Astrocyte (in vitro differentiated cells and primary cell): ENCODE results near the gene NAV3. TPM values are rescaled to one million over a fixed set of nuclear protein-coding genes. Genes with fewer than 3 reads are reported as not detected.

Source experiments
- DNase-seq: peaks from one replicate; pipeline ENCODE4 v3.0.0-alpha.2; 2010; ENCODE audit warnings: low read depth
- FAIRE-seq: peaks from 2 replicates; lab custom pipeline; 2011; peaks lifted over from hg19 to GRCh38; lab: Jason Lieb, UNC
- H2AFZ ChIP-seq: 2 replicates; pipeline ENCODE4 v1.6.0; 2012; ENCODE audit warnings: low read depth, low read length, inconsistent platforms
- H3K27ac ChIP-seq: 2 replicates; pipeline ENCODE4 v1.5.1; 2011; ENCODE audit warnings: low read depth, low read length, inconsistent platforms
- H3K27me3 ChIP-seq: 2 replicates; pipeline ENCODE4 v1.6.0; 2011; ENCODE audit warnings: low read length, inconsistent platforms; ENCODE audit not compliant: insufficient read depth
- H3K36me3 ChIP-seq: 2 replicates; pipeline ENCODE4 v1.5.1; 2011; ENCODE audit warnings: low read length, inconsistent platforms; ENCODE audit not compliant: insufficient read depth
- H3K4me1 ChIP-seq: 2 replicates; pipeline ENCODE4 v1.5.1; 2011; ENCODE audit warnings: low read length, inconsistent platforms; ENCODE audit not compliant: insufficient read depth
- H3K4me2 ChIP-seq: 2 replicates; pipeline ENCODE4 v1.6.0; 2012; ENCODE audit warnings: low read length, inconsistent platforms
- H3K4me3 ChIP-seq: 2 replicates; pipeline ENCODE4 v1.5.1; 2011; ENCODE audit warnings: low read depth, mild to moderate bottlenecking, low read length, inconsistent platforms; ENCODE audit not compliant: insufficient read depth
- H3K79me2 ChIP-seq: 2 replicates; pipeline ENCODE4 v1.6.0; 2012; ENCODE audit warnings: mild to moderate bottlenecking, low read length, inconsistent platforms; ENCODE audit not compliant: insufficient read depth
- H3K9ac ChIP-seq: 2 replicates; pipeline ENCODE4 v1.6.0; 2012; ENCODE audit warnings: mild to moderate bottlenecking, low read length, inconsistent platforms
- H3K9me3 ChIP-seq: 2 replicates; pipeline ENCODE4 v1.5.1; 2012; ENCODE audit warnings: low read depth, mild to moderate bottlenecking, low read length, inconsistent platforms; ENCODE audit not compliant: insufficient read depth
- H4K20me1 ChIP-seq: 2 replicates; pipeline ENCODE4 v1.6.0; 2012; ENCODE audit warnings: low read length, inconsistent platforms; ENCODE audit not compliant: insufficient read depth
- H3K27ac Mint-ChIP-seq: one replicate; pipeline ENCODE4 v1.8.0; 2021; ENCODE audit warnings: mild to moderate bottlenecking, mixed read lengths; ENCODE audit not compliant: unreplicated experiment
- H3K27me3 Mint-ChIP-seq: one replicate; pipeline ENCODE4 v1.8.0; 2021; ENCODE audit warnings: low read depth, mixed read lengths; ENCODE audit not compliant: unreplicated experiment
- H3K36me3 Mint-ChIP-seq: one replicate; pipeline ENCODE4 v1.8.0; 2021; ENCODE audit warnings: low read depth, mixed read lengths; ENCODE audit not compliant: unreplicated experiment
- H3K4me1 Mint-ChIP-seq: one replicate; pipeline ENCODE4 v1.8.0; 2021; ENCODE audit warnings: low read depth, mixed read lengths; ENCODE audit not compliant: unreplicated experiment
- H3K4me3 Mint-ChIP-seq: one replicate; pipeline ENCODE4 v1.8.0; 2021; ENCODE audit warnings: mild to moderate bottlenecking, moderate library complexity, mixed read lengths; ENCODE audit not compliant: unreplicated experiment
- H3K9me3 Mint-ChIP-seq: one replicate; pipeline ENCODE4 v1.8.0; 2021; ENCODE audit warnings: mild to moderate bottlenecking, mixed read lengths; ENCODE audit not compliant: unreplicated experiment
- CTCF ChIP-seq: IDR thresholded peaks from 2 replicates; pipeline ENCODE4 v1.5.1; 2011; ENCODE audit warnings: low read depth, mild to moderate bottlenecking, inconsistent platforms, low read length, moderate library complexity; ENCODE audit not compliant: insufficient read depth
- EZH2 ChIP-seq: IDR thresholded peaks from 2 replicates; pipeline ENCODE4 v1.6.1; 2012; ENCODE audit warnings: mild to moderate bottlenecking, low read length, inconsistent platforms; ENCODE audit not compliant: insufficient read depth
- total RNA-seq: library from RNA; stranded (reverse); gene quantifications from 2 replicates; pipeline ENCODE4 v1.2.1, GENCODE V29; 2021

NAV3 gene
- total RNA-seq, 1 donor from 2014 or later, result 24.1 TPM

- Mint-ChIP-seq H3K9me3 (no peaks in the 10 kb centered on the region), H3K4me3 (no peak overlapping the region), H3K4me1 (no peaks in the 10 kb centered on the region), H3K36me3 (no peaks in the 10 kb centered on the region), H3K27ac (no peak overlapping the region), H3K27me3 (no peaks in the 10 kb centered on the region)
- Histone ChIP-seq H2AFZ (no peak overlapping the region), H3K4me3 (no peak overlapping the region), H3K27me3 (no peaks in the 10 kb centered on the region), H4K20me1 (no peaks in the 10 kb centered on the region), H3K36me3 (peaks cover 3% of the 10 kb centered on the region), H3K9ac (no peak overlapping the region), H3K4me1 (no peaks in the 10 kb centered on the region), H3K27ac (no peak overlapping the region), H3K9me3 (no peaks in the 10 kb centered on the region), H3K4me2 (no peak overlapping the region), H3K79me2 (no peaks in the 10 kb centered on the region)
- DNase-seq (no peak), FAIRE-seq (no peak)
- TF ChIP-seq EZH2, result no peak
- no peak for TF ChIP-seq CTCF
These were observed 333.5 kb downstream of the NAV3 start for GRCh38 chr12:78164154-78164553.

- H3K27me3 ChIP-seq, result no peaks in the 10 kb centered on the region
- H3K4me1 Mint-ChIP-seq, result no peaks in the 10 kb centered on the region
- no peaks in the 10 kb centered on the region for H3K27me3 Mint-ChIP-seq
- no peak overlapping the region for H3K9ac ChIP-seq
- peaks cover 4% of the 10 kb centered on the region for H3K36me3 ChIP-seq
- no peaks in the 10 kb centered on the region for H3K9me3 ChIP-seq
- no peaks in the 10 kb centered on the region for H4K20me1 ChIP-seq
- H3K4me2 ChIP-seq, result no peak overlapping the region
- no peak overlapping the region for H3K4me3 ChIP-seq
- peaks cover 3% of the 10 kb centered on the region for H3K36me3 Mint-ChIP-seq
- FAIRE-seq (no peak), DNase-seq (no peak)
- H3K27ac Mint-ChIP-seq, result no peak overlapping the region
- H2AFZ ChIP-seq, result no peak overlapping the region
- no peaks in the 10 kb centered on the region for H3K9me3 Mint-ChIP-seq
- H3K79me2 ChIP-seq, result no peaks in the 10 kb centered on the region
- no peaks in the 10 kb centered on the region for H3K4me1 ChIP-seq
- TF ChIP-seq EZH2, result no peak
- no peak for TF ChIP-seq CTCF
- H3K27ac ChIP-seq, result no peak overlapping the region
- no peak overlapping the region for H3K4me3 Mint-ChIP-seq
These were observed 336.8 kb downstream of the NAV3 start for GRCh38 chr12:78167510-78167909.

- Histone ChIP-seq H3K4me2 (no peak overlapping the region), H3K27me3 (no peaks in the 10 kb centered on the region), H3K79me2 (no peaks in the 10 kb centered on the region), H3K27ac (no peak overlapping the region), H3K9me3 (no peaks in the 10 kb centered on the region), H3K9ac (no peak overlapping the region), H2AFZ (no peak overlapping the region), H3K4me1 (no peaks in the 10 kb centered on the region), H3K36me3 (peaks cover 4% of the 10 kb centered on the region), H3K4me3 (no peak overlapping the region), H4K20me1 (no peaks in the 10 kb centered on the region)
- H3K4me3 Mint-ChIP-seq, result no peak overlapping the region
- TF ChIP-seq CTCF (no peak), EZH2 (no peak)
- no peaks in the 10 kb centered on the region for H3K4me1 Mint-ChIP-seq
- H3K36me3 Mint-ChIP-seq, result peaks cover 3% of the 10 kb centered on the region
- H3K9me3 Mint-ChIP-seq, result no peaks in the 10 kb centered on the region
- no peak overlapping the region for H3K27ac Mint-ChIP-seq
- FAIRE-seq (no peak), DNase-seq (no peak)
- H3K27me3 Mint-ChIP-seq, result no peaks in the 10 kb centered on the region
These were observed 340.4 kb downstream of the NAV3 start for GRCh38 chr12:78171061-78171460.
